Upper lobe of left lung (tissue), 6 donors: ENCODE results near the gene KIF5A. TPM values are rescaled to one million over a fixed set of nuclear protein-coding genes. Genes with fewer than 3 reads are reported as not detected.
"Not testable (repeated sequence)": the region's sequence is repeated elsewhere in the genome, so short reads cannot be mapped to it uniquely, and the experiment has no call there.

Experiments used
- ATAC-seq, 2 donors: fragments of 200-7000 bp; cut with Tn5 transposase; one replicate each; pipeline ENCODE4 v1.9.1; 2022; ENCODE audit warnings: mild to moderate bottlenecking in 2 of 2, moderate library complexity in 2 of 2; ENCODE audit not compliant: low FRiP score in 2 of 2
- DNase-seq, 2 donors: peaks; one replicate each; pipeline ENCODE4 v3.0.0-alpha.2; 2019 to 2020
- H3K27ac ChIP-seq, 4 donors: fragments of 200-600 bp; sonication (generic); one replicate each; pipeline ENCODE4 v1.5.1; 2016 to 2019
- H3K27me3 ChIP-seq, 4 donors: fragments of 200-600 bp; sonication (generic); one replicate each; pipeline ENCODE4 v1.5.1; 2017 to 2019
- H3K36me3 ChIP-seq, 4 donors: fragments of 200-600 bp; sonication (generic); one replicate each; pipeline ENCODE4 v1.5.1; 2016 to 2019
- H3K4me1 ChIP-seq, 4 donors: fragments of 200-600 bp; sonication (generic); one replicate each; pipeline ENCODE4 v1.5.1; 2018 to 2019
- H3K4me3 ChIP-seq, 4 donors: fragments of 200-600 bp; sonication (generic); one replicate each; pipeline ENCODE4 v1.5.1; 2017 to 2019; ENCODE audit warnings: mild to moderate bottlenecking in 2 of 4, moderate library complexity in 1 of 4
- H3K9me3 ChIP-seq, 4 donors: fragments of 200-600 bp; sonication (generic); one replicate each; pipeline ENCODE4 v1.5.1; 2018 to 2019
- EP300 ChIP-seq, 4 donors: sonication (generic); formaldehyde crosslinking; IDR thresholded peaks; one replicate each; pipeline ENCODE4 v1.5.1; 2017; ENCODE audit warnings: antibody characterized with exemption in 4 of 4, control low read depth in 2 of 4
- POLR2A ChIP-seq, 4 donors: fragments of 450-650 bp; IDR thresholded peaks; one replicate each; pipeline ENCODE4 v1.5.1; 2016 to 2017; ENCODE audit warnings: antibody characterized with exemption in 4 of 4, mild to moderate bottlenecking in 2 of 4
- POLR2AphosphoS5 ChIP-seq, 2 donors: sonication (generic); formaldehyde crosslinking; IDR thresholded peaks; one replicate each; pipeline ENCODE4 v1.5.1; 2017; ENCODE audit warnings: antibody characterized with exemption in 2 of 2
- WGBS, 2 donors: methylation state at CpG; one replicate each; pipeline ENCODE4 v1.1.5; 2017 to 2018; 5-methylcytosine and 5-hydroxymethylcytosine counted together
- total RNA-seq, 6 donors: library from RNA; depleted of rRNA in 4 of 6; stranded (reverse); fragments of >200 nt in 4 of 6; gene quantifications; one replicate each; pipeline versions ENCODE4 v1.1.0 to v1.2.1, GENCODE V29; 2016 to 2021
- TF ChIP-seq, protein P1 (sequence below), 6 experiments: fragments of 450-650 bp in 4 of 6; fragments of 200-600 bp in 2 of 6; sonication (generic) in 2 of 6; IDR thresholded peaks; one replicate each; pipeline ENCODE4 v1.5.1; 2016 to 2019; ENCODE audit warnings: antibody characterized with exemption in 6 of 6
- donor health status: DM: no; HTN: no; CAD: no; lungs with moderate emphysema.
- donor health status: DM: no; HTN: yes; CAD: no; lungs with severe emphysema.

The KIF5A gene
- under 1 TPM in 5 of 6 donors, not detected in 1; 0.06 to 0.39 (median 0.20) TPM for total RNA-seq

DNA sequence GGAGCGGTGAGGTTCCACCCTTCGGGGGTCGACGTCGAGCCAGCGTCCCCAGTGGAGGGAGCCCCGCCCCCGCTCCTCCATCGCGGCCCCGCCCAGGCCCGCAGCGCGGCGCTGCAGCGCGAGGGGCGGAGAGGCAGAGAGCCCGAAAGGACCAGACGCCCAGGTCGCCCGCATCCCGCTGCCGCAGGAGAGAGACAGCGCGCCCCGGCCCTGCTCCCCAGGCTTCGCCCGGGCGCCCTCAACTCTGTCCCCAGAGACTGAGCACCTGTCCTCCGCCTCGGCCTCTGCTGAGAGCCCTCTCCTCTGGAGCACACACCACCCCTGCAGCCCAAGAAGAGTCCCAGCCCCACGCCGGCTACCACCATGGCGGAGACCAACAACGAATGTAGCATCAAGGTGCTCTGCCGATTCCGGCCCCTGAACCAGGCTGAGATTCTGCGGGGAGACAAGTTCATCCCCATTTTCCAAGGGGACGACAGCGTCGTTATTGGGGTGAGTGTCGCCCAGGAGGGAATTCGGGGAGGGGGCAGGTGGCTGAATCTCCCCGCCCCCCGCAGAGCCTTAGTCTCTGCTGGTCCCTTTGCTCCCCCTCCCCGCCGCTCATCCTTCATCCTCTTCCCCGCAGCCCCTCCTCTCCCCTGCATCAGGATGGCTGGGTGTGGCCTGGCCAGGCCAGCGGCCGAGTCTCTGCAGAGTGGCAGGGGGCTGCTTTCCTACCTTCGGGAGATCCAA, at the start of gene KIF5A:
Gene KIF5A, plus strand, starts transcription at position 136 of the 732 bp plus-strand sequence. Its CDS starts 228 bp downstream, at position 364.
- Histone ChIP-seq H3K27ac (no peak within 1 kb of the TSS), H3K36me3 (no peaks in the 10 kb centered on the region), H3K4me3 (peak within 1 kb of the TSS in 3 of 4 donors; percentile 23 to 43 (median 36)), H3K27me3 (peaks cover 0 to 18% (median 10%) of the 10 kb centered on the region in 4 donors), H3K9me3 (no peaks in the 10 kb centered on the region), H3K4me1 (peaks cover 23 to 36% (median 25%) of the 10 kb centered on the region in 4 donors)
- TF ChIP-seq POLR2A (IDR thresholded peaks at IDR 0.05) = no peak
- no peak for TF ChIP-seq POLR2AphosphoS5 (IDR thresholded peaks at IDR 0.05)
- TF ChIP-seq EP300 (IDR thresholded peaks at IDR 0.05) = no peak
- TF ChIP-seq, protein P1, sequence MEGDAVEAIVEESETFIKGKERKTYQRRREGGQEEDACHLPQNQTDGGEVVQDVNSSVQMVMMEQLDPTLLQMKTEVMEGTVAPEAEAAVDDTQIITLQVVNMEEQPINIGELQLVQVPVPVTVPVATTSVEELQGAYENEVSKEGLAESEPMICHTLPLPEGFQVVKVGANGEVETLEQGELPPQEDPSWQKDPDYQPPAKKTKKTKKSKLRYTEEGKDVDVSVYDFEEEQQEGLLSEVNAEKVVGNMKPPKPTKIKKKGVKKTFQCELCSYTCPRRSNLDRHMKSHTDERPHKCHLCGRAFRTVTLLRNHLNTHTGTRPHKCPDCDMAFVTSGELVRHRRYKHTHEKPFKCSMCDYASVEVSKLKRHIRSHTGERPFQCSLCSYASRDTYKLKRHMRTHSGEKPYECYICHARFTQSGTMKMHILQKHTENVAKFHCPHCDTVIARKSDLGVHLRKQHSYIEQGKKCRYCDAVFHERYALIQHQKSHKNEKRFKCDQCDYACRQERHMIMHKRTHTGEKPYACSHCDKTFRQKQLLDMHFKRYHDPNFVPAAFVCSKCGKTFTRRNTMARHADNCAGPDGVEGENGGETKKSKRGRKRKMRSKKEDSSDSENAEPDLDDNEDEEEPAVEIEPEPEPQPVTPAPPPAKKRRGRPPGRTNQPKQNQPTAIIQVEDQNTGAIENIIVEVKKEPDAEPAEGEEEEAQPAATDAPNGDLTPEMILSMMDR (IDR thresholded peaks at IDR 0.05) = no peak
- WGBS, 2 donors = 6 to 11% methylated on average over 25 to 41 of the region's 52 CpGs
- ATAC-seq (no peak), DNase-seq (peak; percentile 28 to 89)

DNA sequence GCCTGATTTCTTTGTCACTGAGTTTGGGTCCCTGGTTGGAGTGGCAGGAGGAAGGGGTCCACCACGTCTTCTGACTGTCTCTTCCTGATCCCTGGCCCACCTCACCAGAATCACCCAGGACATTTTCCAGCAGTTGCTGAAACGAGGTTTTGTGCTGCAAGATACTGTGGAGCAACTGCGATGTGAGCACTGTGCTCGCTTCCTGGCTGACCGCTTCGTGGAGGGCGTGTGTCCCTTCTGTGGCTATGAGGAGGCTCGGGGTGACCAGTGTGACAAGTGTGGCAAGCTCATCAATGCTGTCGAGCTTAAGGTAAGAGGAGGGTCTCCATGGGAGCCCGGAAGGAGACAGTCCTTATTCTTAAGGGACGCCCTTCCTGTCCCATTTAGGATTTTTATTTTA, 49.6 kb upstream of the KIF5A start:
- peaks cover 16 to 96% (median 76%) of the 10 kb centered on the region in 4 donors for H3K36me3 ChIP-seq
- no peaks in the 10 kb centered on the region for H3K27me3 ChIP-seq
- H3K4me1 ChIP-seq = no peaks in the 10 kb centered on the region
- no peaks in the 10 kb centered on the region for H3K9me3 ChIP-seq
- DNase-seq = no peak
- TF ChIP-seq, protein P1 (IDR thresholded peaks at IDR 0.05) = no peak
- no peak for TF ChIP-seq POLR2AphosphoS5 (IDR thresholded peaks at IDR 0.05)
- H3K27ac ChIP-seq = no peak overlapping the region
- WGBS, 2 donors = 80 to 85% methylated on average over 11 of the region's 11 CpGs
- ATAC-seq = no peak
- no peak overlapping the region for H3K4me3 ChIP-seq

DNA sequence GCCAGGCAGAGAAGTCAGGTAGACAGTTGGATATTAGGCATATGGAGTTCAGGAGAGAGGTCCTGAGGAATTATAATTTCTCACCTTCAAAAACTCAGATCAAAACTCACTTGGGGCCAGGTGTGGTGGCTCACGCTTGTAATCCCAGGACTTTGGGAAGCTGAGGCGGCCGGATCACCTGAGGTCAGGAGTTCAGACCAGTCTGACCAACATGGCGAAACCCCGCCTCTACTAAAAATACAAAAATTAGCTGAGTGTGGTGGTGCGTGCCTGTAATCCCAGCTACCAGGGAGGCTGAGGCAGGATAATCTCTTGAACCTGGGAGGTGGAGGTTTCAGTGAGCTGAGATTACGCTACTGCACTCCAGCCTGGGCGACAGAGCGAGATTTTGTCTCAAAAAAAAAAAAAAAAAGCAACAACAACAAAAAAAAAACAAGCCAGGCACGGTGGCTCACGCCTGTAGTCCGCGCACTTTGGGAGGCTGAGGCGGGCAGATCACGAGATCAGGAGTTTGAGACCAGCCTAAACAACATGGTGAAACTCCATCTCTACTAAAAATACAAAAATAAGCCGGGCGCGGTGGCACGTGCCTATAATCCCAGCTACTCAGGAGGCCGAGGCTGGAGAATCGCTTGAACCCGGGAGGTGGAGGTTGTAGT, 47.4 kb upstream of the KIF5A start:
- not testable (repeated sequence) for H3K27ac ChIP-seq, ATAC-seq, H3K27me3 ChIP-seq, H3K4me3 ChIP-seq, H3K9me3 ChIP-seq, H3K4me1 ChIP-seq, DNase-seq
- H3K36me3 ChIP-seq = peaks cover 26 to 91% (median 79%) of the 10 kb centered on the region in 4 donors
- WGBS, 2 donors = 92 to 93% methylated on average over 21 to 22 of the region's 22 CpGs

DNA sequence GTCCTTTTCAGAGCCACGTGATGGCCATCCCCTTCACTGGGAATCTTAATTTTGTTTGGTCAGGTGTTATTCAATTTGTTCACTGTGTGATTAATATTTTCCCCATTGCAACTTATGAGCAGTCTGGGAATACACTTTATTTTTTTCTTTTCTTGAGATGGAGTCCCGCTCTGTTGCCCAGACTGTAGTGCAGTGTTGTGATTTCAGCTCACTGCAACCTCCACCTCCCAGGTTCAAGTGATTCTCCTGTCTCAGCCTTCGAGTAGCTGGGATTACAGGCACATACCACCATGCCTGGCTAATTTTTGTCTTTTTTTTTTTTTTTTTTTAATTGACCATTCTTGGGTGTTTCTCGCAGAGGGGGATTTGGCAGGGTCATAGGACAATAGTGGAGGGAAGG, 43.3 kb upstream of the KIF5A start:
- H3K9me3 ChIP-seq, H3K27ac ChIP-seq, ATAC-seq, DNase-seq, H3K27me3 ChIP-seq, H3K4me1 ChIP-seq, H3K4me3 ChIP-seq: not testable (repeated sequence)
- H3K36me3 ChIP-seq = peaks cover 11 to 84% (median 64%) of the 10 kb centered on the region in 4 donors
- 72 to 78% methylated on average over 4 of the region's 4 CpGs for WGBS, 2 donors

DNA sequence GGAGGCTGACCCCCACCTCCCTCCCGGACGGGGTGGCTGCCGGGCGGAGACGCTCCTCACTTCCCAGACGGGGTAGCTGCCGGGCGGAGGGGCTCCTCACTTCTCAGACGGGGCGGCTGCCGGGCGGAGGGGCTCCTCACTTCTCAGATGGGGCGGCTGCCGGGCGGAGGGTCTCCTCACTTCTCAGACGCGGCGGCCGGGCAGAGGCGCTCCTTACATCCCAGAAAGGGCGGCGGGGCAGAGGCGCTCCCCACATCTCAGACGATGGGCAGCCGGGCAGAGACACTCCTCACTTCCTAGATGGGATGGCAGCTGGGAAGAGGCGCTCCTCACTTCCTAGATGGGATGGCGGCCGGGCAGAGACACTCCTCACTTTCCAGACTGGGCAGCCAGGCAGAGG, 42.0 kb upstream of the KIF5A start:
- not testable (repeated sequence) for H3K4me3 ChIP-seq, H3K27ac ChIP-seq, ATAC-seq, DNase-seq, H3K9me3 ChIP-seq, H3K27me3 ChIP-seq, H3K4me1 ChIP-seq
- WGBS, 2 donors = 97% methylated on average over 21 of the region's 28 CpGs; no CpG with 5 or more reads in 1 of the 2 donors
- peaks cover 12 to 84% (median 65%) of the 10 kb centered on the region in 4 donors for H3K36me3 ChIP-seq

DNA sequence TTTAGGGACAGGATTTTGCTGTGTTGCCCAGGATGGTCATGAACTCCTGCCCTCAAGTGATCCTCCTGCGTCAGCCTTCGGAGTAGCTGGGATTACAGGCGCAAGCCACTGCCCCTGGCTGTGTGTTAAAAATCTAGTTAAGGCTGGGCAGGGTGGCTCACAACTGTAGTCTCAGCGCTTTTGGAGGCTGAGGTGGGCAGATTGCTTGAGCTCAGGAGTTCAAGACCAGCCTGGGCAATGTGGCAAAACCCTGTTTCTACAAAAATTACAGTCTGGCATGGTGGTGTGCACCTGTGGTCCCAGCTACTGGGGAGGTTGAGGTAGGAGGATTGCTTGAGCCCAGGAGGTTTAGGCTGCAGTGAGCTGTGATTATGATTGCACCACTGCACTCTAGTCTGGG, 38.7 kb upstream of the KIF5A start:
- no peak for TF ChIP-seq EP300 (IDR thresholded peaks at IDR 0.05)
- no peak for TF ChIP-seq POLR2A (IDR thresholded peaks at IDR 0.05)
- TF ChIP-seq POLR2AphosphoS5 (IDR thresholded peaks at IDR 0.05) = no peak
- TF ChIP-seq, protein P1 (IDR thresholded peaks at IDR 0.05) = no peak
- no peak overlapping the region for H3K27ac ChIP-seq
- WGBS, 2 donors = 97 to 100% methylated on average over 4 of the region's 4 CpGs
- H3K27me3 ChIP-seq = no peaks in the 10 kb centered on the region
- ATAC-seq (no peak), DNase-seq (no peak)
- H3K9me3 ChIP-seq = no peaks in the 10 kb centered on the region
- H3K4me3 ChIP-seq = no peak overlapping the region
- no peaks in the 10 kb centered on the region for H3K4me1 ChIP-seq
- peaks cover 15 to 83% (median 60%) of the 10 kb centered on the region in 4 donors for H3K36me3 ChIP-seq
